ENCODE data around the gene LBH.

LBH gene

GRCh38 chr2:30278419-30278818, 47.1 kb downstream of the LBH start:
- no peak for DNase-seq

GRCh38 chr2:30280596-30281434, 49.5 kb downstream of the LBH start:
- no peak for DNase-seq

GRCh38 chr2:30282081-30282480, 50.7 kb downstream of the LBH start:
- DNase-seq, result no peak

- DNase-seq, result no peak
Measured at GRCh38 chr2:30282721-30283120, 51.4 kb downstream of the LBH start.

- DNase-seq, result no peak
Measured at GRCh38 chr2:30283931-30284565, 52.7 kb downstream of the LBH start.

GRCh38 chr2:30285758-30286157, 54.4 kb downstream of the LBH start:
- no peak for DNase-seq

GRCh38 chr2:30287190-30287840, 56.0 kb downstream of the LBH start:
- DNase-seq, result no peak

- no peak for DNase-seq
Measured at GRCh38 chr2:30287857-30288513, 56.7 kb downstream of the LBH start.

GRCh38 chr2:30288561-30288960, 57.2 kb downstream of the LBH start:
- no peak for DNase-seq

- no peak for DNase-seq
Measured at GRCh38 chr2:30293303-30293921, 62.1 kb downstream of the LBH start.

GRCh38 chr2:30294133-30294532, 62.8 kb downstream of the LBH start:
- no peak for DNase-seq

- no peak for DNase-seq
Measured at GRCh38 chr2:30296496-30296895, 65.2 kb downstream of the LBH start.

GRCh38 chr2:30298302-30298701, 67.0 kb downstream of the LBH start:
- DNase-seq, result no peak

- no peak for DNase-seq
Measured at GRCh38 chr2:30300122-30300455, 68.8 kb downstream of the LBH start.

GRCh38 chr2:30300456-30301221, 69.3 kb downstream of the LBH start:
- DNase-seq, result no peak

- no peak for DNase-seq
Measured at GRCh38 chr2:30301551-30301950, 70.2 kb downstream of the LBH start.

- no peak for DNase-seq
Measured at GRCh38 chr2:30302566-30302965, 71.2 kb downstream of the LBH start.

GRCh38 chr2:30303095-30303494, 71.8 kb downstream of the LBH start:
- no peak for DNase-seq

GRCh38 chr2:30305235-30305634, 73.9 kb downstream of the LBH start:
- DNase-seq, result no peak

- DNase-seq, result no peak
Measured at GRCh38 chr2:30306522-30306921, 75.2 kb downstream of the LBH start.

GRCh38 chr2:30308280-30308679, 76.9 kb downstream of the LBH start:
- DNase-seq, result no peak

Data from effector CD4-positive, alpha-beta T cell (primary cell).